BJ (cell line): Measurements from ENCODE around the gene RHBDF2. TPM values are rescaled to one million over a fixed set of nuclear protein-coding genes. Genes with fewer than 3 reads are reported as not detected.
A peak's percentile ranks its signal among the peaks of the same experiment; 100 is the strongest.

ENCODE experiments used
- CTCF ChIA-PET: fragments of 350-600 bp; formaldehyde crosslinking; extraction: SDS; loops from one replicate; lab custom pipeline; 2021; ENCODE audit warnings: antibody characterized with exemption, inconsistent platforms; lab: Yijun Ruan, JAX
- POLR2A ChIA-PET: fragments of 300-600 bp; sonication (Branson Sonifier 250); formaldehyde crosslinking; extraction: SDS; loops from one replicate; lab custom pipeline; 2021; ENCODE audit warnings: antibody characterized with exemption; lab: Charles Lee
- DNase-seq: peaks from one replicate; pipeline ENCODE4 v3.0.0-alpha.2; 2011; ENCODE audit warnings: low read depth
- H3K27me3 ChIP-seq: 2 replicates; pipeline ENCODE4 v1.6.0; 2011; ENCODE audit warnings: low read length; ENCODE audit not compliant: control insufficient read depth, insufficient read depth
- H3K36me3 ChIP-seq: 2 replicates; pipeline ENCODE4 v1.5.1; 2011; ENCODE audit warnings: low read length; ENCODE audit not compliant: control insufficient read depth, insufficient read depth
- H3K4me3 ChIP-seq: 2 replicates; pipeline ENCODE4 v1.5.1; 2011; ENCODE audit warnings: low read depth, mild to moderate bottlenecking, control low read depth, low read length
- CTCF ChIP-seq: IDR thresholded peaks from 2 replicates; pipeline ENCODE4 v1.5.1; 2011; ENCODE audit warnings: low read depth, mild to moderate bottlenecking, control low read depth, inconsistent platforms, low read length, moderate library complexity; ENCODE audit not compliant: insufficient read depth
- polyA plus RNA-seq: library from polyadenylated mRNA; depleted of rRNA; stranded (reverse); fragments of >200 nt; gene quantifications from 2 replicates; pipeline ENCODE4 v1.2.3, GENCODE V29; 2011

RHBDF2 gene
- polyA plus RNA-seq, 1 experiment = 8.9 TPM

- peak overlapping the region; percentile 52 for H3K4me3 ChIP-seq
- H3K27me3 ChIP-seq = no peaks in the 10 kb centered on the region
- no peak for TF ChIP-seq CTCF
- no peaks in the 10 kb centered on the region for H3K36me3 ChIP-seq
- no peak for DNase-seq
- ChIA-PET CTCF (interaction anchor here (0.6 to 19.7 kb wide), 6 partner anchors 12 to 93 kb away, joined by 3 to 442 read pairs (median 6); partner anchors contain the start of genes AANAT and UBE2O), POLR2A (interaction anchor here (1.1 kb wide), 1 partner anchor 9 kb away, joined by 4 read pairs; no protein-coding TSS in a partner anchor)
Measured at GRCh38 chr17:76501827-76502307, 644 bp upstream of the RHBDF2 start.

GRCh38 chr17:76500747-76501017, 541 bp downstream of the RHBDF2 start:
- ChIA-PET POLR2A (interaction anchor here (1.1 kb wide), 1 partner anchor 8 kb away, joined by 4 read pairs; no protein-coding TSS in a partner anchor), CTCF (interaction anchor here (1.4 to 19.7 kb wide), 2 partner anchors 14 to 40 kb away, joined by 4 to 442 read pairs; partner anchors contain the start of genes AANAT and UBE2O)
- no peak for DNase-seq
- TF ChIP-seq CTCF = no peak
- Histone ChIP-seq H3K36me3 (no peaks in the 10 kb centered on the region), H3K27me3 (no peaks in the 10 kb centered on the region), H3K4me3 (peak overlapping the region; percentile 52)

- CTCF ChIA-PET = interaction anchor here (1.4 to 19.7 kb wide), 2 partner anchors 14 to 40 kb away, joined by 4 to 442 read pairs; partner anchors contain the start of genes AANAT and UBE2O
- no peak for TF ChIP-seq CTCF
- POLR2A ChIA-PET = no interaction called here
- no peak for DNase-seq
- H3K36me3 ChIP-seq = no peaks in the 10 kb centered on the region
- H3K27me3 ChIP-seq = no peaks in the 10 kb centered on the region
- peak overlapping the region; percentile 52 for H3K4me3 ChIP-seq
Measured at GRCh38 chr17:76500074-76500746, 1.0 kb downstream of the RHBDF2 start.

- no peak for DNase-seq
- Histone ChIP-seq H3K27me3 (no peaks in the 10 kb centered on the region), H3K4me3 (no peak overlapping the region), H3K36me3 (no peaks in the 10 kb centered on the region)
- TF ChIP-seq CTCF = no peak
- ChIA-PET CTCF (interaction anchor here (0.5 to 19.7 kb wide), 4 partner anchors 13 to 39 kb away, joined by 3 to 442 read pairs (median 4); partner anchors contain the start of genes AANAT, CYGB and UBE2O), POLR2A (no interaction called here)
Measured at GRCh38 chr17:76499267-76499667, 2.0 kb downstream of the RHBDF2 start.

- ChIA-PET POLR2A (no interaction called here), CTCF (interaction anchor here (0.5 to 19.7 kb wide), 6 partner anchors 9 to 114 kb away, joined by 3 to 442 read pairs (median 4); partner anchors contain the start of genes AANAT, CYGB, SPHK1 and UBE2O)
- Histone ChIP-seq H3K36me3 (no peaks in the 10 kb centered on the region), H3K27me3 (no peaks in the 10 kb centered on the region), H3K4me3 (no peak overlapping the region)
- DNase-seq = no peak
- no peak for TF ChIP-seq CTCF
Measured at GRCh38 chr17:76498876-76499251, 2.4 kb downstream of the RHBDF2 start.
